Hepatocyte (in vitro differentiated cells): Measurements from ENCODE around the gene SERINC4.

Experiments used
- EZH2 ChIP-seq: fragments of 200-600 bp; sonication (generic); IDR thresholded peaks from 2 replicates; pipeline ENCODE4 v1.6.1; 2016; ENCODE audit warnings: antibody characterized with exemption, mild to moderate bottlenecking, borderline replicate concordance
- TF ChIP-seq, protein P1 (sequence below): fragments of 200-600 bp; sonication (generic); IDR thresholded peaks from 2 replicates; pipeline ENCODE4 v1.5.1; 2016; ENCODE audit warnings: antibody characterized with exemption, mild to moderate bottlenecking; ENCODE audit not compliant: poor library complexity

DNA sequence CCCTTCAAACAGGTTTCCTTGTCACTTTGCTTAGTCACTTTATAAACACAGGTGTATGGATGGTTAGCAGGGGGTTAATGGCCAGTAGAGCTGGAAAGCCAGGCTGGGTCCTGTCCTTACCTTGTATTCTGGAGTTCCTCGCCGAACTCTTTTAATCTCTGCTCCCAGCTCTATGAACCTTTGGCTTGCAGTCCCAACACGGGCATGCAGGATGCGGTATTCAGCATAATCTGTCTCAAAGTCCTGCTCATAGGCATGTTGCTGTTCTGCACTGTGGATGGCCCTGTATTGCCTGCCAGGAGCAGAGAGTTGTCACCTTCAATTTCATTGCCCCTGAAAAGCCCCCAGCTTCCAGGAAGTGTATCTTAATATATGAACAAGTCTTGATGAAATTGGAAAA, 26.0 kb downstream of the SERINC4 start:
- TF ChIP-seq, protein P1, sequence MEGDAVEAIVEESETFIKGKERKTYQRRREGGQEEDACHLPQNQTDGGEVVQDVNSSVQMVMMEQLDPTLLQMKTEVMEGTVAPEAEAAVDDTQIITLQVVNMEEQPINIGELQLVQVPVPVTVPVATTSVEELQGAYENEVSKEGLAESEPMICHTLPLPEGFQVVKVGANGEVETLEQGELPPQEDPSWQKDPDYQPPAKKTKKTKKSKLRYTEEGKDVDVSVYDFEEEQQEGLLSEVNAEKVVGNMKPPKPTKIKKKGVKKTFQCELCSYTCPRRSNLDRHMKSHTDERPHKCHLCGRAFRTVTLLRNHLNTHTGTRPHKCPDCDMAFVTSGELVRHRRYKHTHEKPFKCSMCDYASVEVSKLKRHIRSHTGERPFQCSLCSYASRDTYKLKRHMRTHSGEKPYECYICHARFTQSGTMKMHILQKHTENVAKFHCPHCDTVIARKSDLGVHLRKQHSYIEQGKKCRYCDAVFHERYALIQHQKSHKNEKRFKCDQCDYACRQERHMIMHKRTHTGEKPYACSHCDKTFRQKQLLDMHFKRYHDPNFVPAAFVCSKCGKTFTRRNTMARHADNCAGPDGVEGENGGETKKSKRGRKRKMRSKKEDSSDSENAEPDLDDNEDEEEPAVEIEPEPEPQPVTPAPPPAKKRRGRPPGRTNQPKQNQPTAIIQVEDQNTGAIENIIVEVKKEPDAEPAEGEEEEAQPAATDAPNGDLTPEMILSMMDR = no peak
- TF ChIP-seq EZH2 = no peak
